Type B pancreatic cell (in vitro differentiated cells): ENCODE results near the gene REEP2. TPM values are rescaled to one million over a fixed set of nuclear protein-coding genes. Genes with fewer than 3 reads are reported as not detected.
A peak's percentile ranks its signal among the peaks of the same experiment; 100 is the strongest.
"Not testable (repeated sequence)": the region's sequence is repeated elsewhere in the genome, so short reads cannot be mapped to it uniquely, and the experiment has no call there.

Source experiments
- DNase-seq: peaks from one replicate; pipeline ENCODE4 v3.0.0; 2021; ENCODE audit warnings: mixed read lengths; ENCODE audit not compliant: unreplicated experiment; ENCODE audit errors: extremely low spot score
- H3K27ac Mint-ChIP-seq: 2 replicates; pipeline ENCODE4 v1.8.0; 2021; ENCODE audit warnings: mild to moderate bottlenecking, mixed read lengths
- H3K27me3 Mint-ChIP-seq: 2 replicates; pipeline ENCODE4 v1.8.0; 2021; ENCODE audit warnings: mixed read lengths
- H3K36me3 Mint-ChIP-seq: 2 replicates; pipeline ENCODE4 v1.8.0; 2021; ENCODE audit warnings: mixed read lengths
- H3K4me1 Mint-ChIP-seq: one replicate; pipeline ENCODE4 v1.8.0; 2021; ENCODE audit warnings: mixed read lengths; ENCODE audit not compliant: unreplicated experiment
- H3K4me3 Mint-ChIP-seq: 2 replicates; pipeline ENCODE4 v1.8.0; 2021; ENCODE audit warnings: mild to moderate bottlenecking, mixed read lengths
- H3K9me3 Mint-ChIP-seq: 2 replicates; pipeline ENCODE4 v1.8.0; 2021; ENCODE audit warnings: mixed read lengths
- CTCF ChIP-seq: fragments of 200-600 bp; sonication (generic); conservative IDR thresholded peaks from 2 replicates; pipeline ENCODE4 v1.5.0; 2021; ENCODE audit warnings: antibody characterized with exemption, mild to moderate bottlenecking
- total RNA-seq: library from RNA; stranded (reverse); gene quantifications from 2 replicates; pipeline ENCODE4 v1.2.1, GENCODE V29; 2021; ENCODE audit warnings: low replicate concordance

Gene REEP2
- total RNA-seq, 1 donor from 2014 or later, result 31.0 TPM

GRCh38 chr5:138470322-138471051 is 31.6 kb downstream of the REEP2 start:
- Mint-ChIP-seq H3K27ac (peak overlapping the region; percentile 97), H3K9me3 (no peaks in the 10 kb centered on the region), H3K4me1 (peaks cover 25% of the 10 kb centered on the region), H3K4me3 (peak overlapping the region; percentile 55), H3K27me3 (peaks cover 46% of the 10 kb centered on the region), H3K36me3 (peaks cover 25% of the 10 kb centered on the region)
- no peak for TF ChIP-seq CTCF
- no peak for DNase-seq

- Mint-ChIP-seq H3K27ac (peak overlapping the region; percentile 97), H3K36me3 (peaks cover 25% of the 10 kb centered on the region), H3K9me3 (no peaks in the 10 kb centered on the region), H3K4me1 (peaks cover 25% of the 10 kb centered on the region), H3K27me3 (peaks cover 47% of the 10 kb centered on the region), H3K4me3 (peak overlapping the region; percentile 55)
- no peak for DNase-seq
- TF ChIP-seq CTCF, result no peak
Observed at GRCh38 chr5:138471052-138471361, 32.1 kb downstream of the REEP2 start.

GRCh38 chr5:138472353-138472752 is 33.5 kb downstream of the REEP2 start:
- DNase-seq, result no peak
- Mint-ChIP-seq H3K4me3 (peak overlapping the region; percentile 37), H3K36me3 (peaks cover 15% of the 10 kb centered on the region), H3K27ac (peak overlapping the region; percentile 83), H3K27me3 (peaks cover 36% of the 10 kb centered on the region), H3K9me3 (no peaks in the 10 kb centered on the region), H3K4me1 (peaks cover 14% of the 10 kb centered on the region)
- no peak for TF ChIP-seq CTCF

- not testable (repeated sequence) for H3K4me1 Mint-ChIP-seq, DNase-seq, H3K4me3 Mint-ChIP-seq, H3K9me3 Mint-ChIP-seq, H3K36me3 Mint-ChIP-seq
- Mint-ChIP-seq H3K27ac (peak overlapping the region; percentile 83), H3K27me3 (peaks cover 28% of the 10 kb centered on the region)
Observed at GRCh38 chr5:138473151-138473550, 34.3 kb downstream of the REEP2 start.

- Mint-ChIP-seq H3K27me3 (peaks cover 4% of the 10 kb centered on the region), H3K27ac (no peak overlapping the region), H3K4me1 (no peaks in the 10 kb centered on the region), H3K4me3 (no peak overlapping the region), H3K9me3 (no peaks in the 10 kb centered on the region), H3K36me3 (no peaks in the 10 kb centered on the region)
- DNase-seq, result no peak
- no peak for TF ChIP-seq CTCF
Observed at GRCh38 chr5:138476918-138477317, 38.1 kb downstream of the REEP2 start.

GRCh38 chr5:138482638-138483037 is 43.8 kb downstream of the REEP2 start:
- no peak for DNase-seq
- no peaks in the 10 kb centered on the region for H3K27me3 Mint-ChIP-seq
- no peaks in the 10 kb centered on the region for H3K9me3 Mint-ChIP-seq
- TF ChIP-seq CTCF, result no peak
- no peaks in the 10 kb centered on the region for H3K36me3 Mint-ChIP-seq
- peak overlapping the region; percentile 76 for H3K27ac Mint-ChIP-seq
- peaks cover 6% of the 10 kb centered on the region for H3K4me1 Mint-ChIP-seq
- peak overlapping the region; percentile 16 for H3K4me3 Mint-ChIP-seq
